AG04449 (cell line): ENCODE results near the gene CTNNA3.
"Not testable (repeated sequence)": the region's sequence is repeated elsewhere in the genome, so short reads cannot be mapped to it uniquely, and the experiment has no call there.

Source experiments
- CTCF ChIA-PET: fragments of 350-600 bp; formaldehyde crosslinking; extraction: SDS; loops from one replicate; lab custom pipeline; 2021; ENCODE audit warnings: antibody characterized with exemption; lab: Yijun Ruan, JAX
- POLR2A ChIA-PET: fragments of 400-600, 350-600 bp; formaldehyde crosslinking; extraction: SDS; loops from one replicate; lab custom pipeline; 2020; ENCODE audit warnings: antibody characterized with exemption, inconsistent platforms; lab: Yijun Ruan, JAX
- DNase-seq: peaks from one replicate; pipeline ENCODE4 v3.0.0-alpha.2; 2010; ENCODE audit warnings: low read depth, low spot score
- H3K4me3 ChIP-seq: 2 replicates; pipeline ENCODE4 v1.5.1; 2011; ENCODE audit warnings: low read depth, mild to moderate bottlenecking, control low read depth, low read length
- TF ChIP-seq, protein P1 (sequence below): IDR thresholded peaks from one replicate; pipeline ENCODE4 v1.5.1; 2011; ENCODE audit warnings: mild to moderate bottlenecking, moderate library complexity, low read length, control low read depth, inconsistent platforms; ENCODE audit not compliant: insufficient read depth; ENCODE audit errors: missing control alignments

CTNNA3 gene

DNA sequence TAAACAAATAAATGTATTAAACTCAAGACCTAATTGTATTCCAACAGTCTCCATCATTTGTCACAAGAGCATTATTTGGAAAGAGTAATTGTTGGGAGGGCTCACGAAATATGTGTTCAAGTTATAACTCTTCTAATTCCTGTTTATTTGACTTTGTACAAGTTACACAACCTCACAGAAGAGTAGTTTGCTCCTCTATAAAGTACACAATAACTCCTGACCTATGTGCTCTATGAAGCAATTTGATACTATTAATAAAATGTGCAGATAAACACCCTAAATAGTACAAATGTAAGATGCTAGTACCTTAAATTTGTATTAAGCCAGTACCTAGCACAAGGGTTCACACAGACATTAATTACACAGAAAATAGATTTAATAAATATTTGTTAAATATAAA, 484.3 kb downstream of the CTNNA3 start:
- TF ChIP-seq, protein P1, sequence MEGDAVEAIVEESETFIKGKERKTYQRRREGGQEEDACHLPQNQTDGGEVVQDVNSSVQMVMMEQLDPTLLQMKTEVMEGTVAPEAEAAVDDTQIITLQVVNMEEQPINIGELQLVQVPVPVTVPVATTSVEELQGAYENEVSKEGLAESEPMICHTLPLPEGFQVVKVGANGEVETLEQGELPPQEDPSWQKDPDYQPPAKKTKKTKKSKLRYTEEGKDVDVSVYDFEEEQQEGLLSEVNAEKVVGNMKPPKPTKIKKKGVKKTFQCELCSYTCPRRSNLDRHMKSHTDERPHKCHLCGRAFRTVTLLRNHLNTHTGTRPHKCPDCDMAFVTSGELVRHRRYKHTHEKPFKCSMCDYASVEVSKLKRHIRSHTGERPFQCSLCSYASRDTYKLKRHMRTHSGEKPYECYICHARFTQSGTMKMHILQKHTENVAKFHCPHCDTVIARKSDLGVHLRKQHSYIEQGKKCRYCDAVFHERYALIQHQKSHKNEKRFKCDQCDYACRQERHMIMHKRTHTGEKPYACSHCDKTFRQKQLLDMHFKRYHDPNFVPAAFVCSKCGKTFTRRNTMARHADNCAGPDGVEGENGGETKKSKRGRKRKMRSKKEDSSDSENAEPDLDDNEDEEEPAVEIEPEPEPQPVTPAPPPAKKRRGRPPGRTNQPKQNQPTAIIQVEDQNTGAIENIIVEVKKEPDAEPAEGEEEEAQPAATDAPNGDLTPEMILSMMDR: no peak
- no peak for DNase-seq
- POLR2A ChIA-PET: no interaction called here
- no peak overlapping the region for H3K4me3 ChIP-seq
- CTCF ChIA-PET: no interaction called here

DNA sequence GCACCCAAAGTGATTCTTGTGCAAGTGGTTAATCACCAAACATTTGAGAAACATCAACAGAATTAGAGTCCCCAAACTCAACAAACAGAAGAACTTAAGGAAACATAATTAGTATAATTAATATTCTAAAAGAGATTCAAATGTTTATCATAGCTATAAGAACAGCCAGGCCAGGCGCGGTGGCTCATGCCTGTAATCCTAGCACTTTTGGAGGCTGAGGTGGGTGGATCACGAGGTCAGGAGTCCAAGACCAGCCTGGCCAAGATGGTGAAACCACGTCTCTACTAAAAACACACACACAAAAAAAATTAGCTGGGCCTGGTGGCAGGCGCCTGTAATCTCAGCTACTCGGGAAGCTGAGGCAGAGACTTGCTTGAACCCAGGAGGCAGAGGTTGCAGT, 488.1 kb downstream of the CTNNA3 start:
- CTCF ChIA-PET, POLR2A ChIA-PET: not testable (repeated sequence)

DNA sequence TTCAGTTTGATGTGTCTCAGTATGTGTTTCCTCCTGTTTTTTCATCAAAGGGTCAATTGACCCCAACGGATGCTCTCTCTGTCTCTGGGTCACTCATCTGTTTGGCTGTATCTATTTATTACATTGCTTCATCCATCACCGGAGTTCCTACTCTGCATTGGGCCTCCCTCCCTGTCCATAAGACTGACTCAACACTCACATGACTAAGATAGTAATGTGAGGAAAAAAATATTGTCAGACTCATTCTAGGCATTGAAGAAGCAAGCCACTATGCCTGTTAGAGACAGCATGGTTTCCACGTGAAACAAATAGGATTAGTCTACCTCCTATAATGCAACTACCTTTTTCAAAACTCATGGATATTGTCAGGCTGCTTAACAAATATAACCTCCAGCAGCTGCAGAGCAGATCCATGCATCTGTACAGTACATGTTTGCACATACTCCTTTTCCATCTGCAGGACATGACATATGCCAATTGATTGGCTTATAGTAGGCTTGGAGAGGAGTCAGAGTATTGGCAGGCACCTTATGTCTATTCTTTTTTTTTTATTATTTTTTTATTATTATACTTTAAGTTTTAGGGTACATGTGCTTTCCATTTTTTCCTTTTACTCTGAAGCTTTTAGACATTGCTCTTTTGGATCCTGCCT, 495.0 kb downstream of the CTNNA3 start:
- POLR2A ChIA-PET: no interaction called here
- TF ChIP-seq, protein P1: no peak

More for the DNA sequence above, 488.1 kb downstream of the CTNNA3 start:
- DNase-seq, H3K4me3 ChIP-seq: not testable (repeated sequence)

DNA sequence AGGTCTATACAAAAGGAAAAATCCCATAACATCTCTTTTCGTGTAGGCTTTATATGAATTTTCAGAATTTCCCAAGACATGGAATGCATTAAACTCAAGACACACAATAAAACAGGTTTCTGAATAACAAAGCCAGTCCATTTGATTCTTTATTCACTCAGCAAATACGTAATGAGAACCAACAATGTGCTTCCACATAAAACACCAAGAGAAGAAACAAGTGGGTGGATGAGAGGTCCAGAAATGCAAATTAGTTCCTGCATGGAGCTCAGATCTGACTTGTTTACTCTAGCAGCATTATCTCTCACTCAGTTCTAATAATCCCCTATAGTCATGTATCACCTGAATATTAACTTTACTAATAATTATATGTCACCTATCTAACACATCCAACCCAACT, 520.6 kb downstream of the CTNNA3 start:
- no peak overlapping the region for H3K4me3 ChIP-seq
- ChIA-PET POLR2A (no interaction called here), CTCF (no interaction called here)
- no peak for DNase-seq
- TF ChIP-seq, protein P1: no peak

More for the DNA sequence above, 495.0 kb downstream of the CTNNA3 start:
- no peak for DNase-seq
- CTCF ChIA-PET: no interaction called here
- H3K4me3 ChIP-seq: no peak overlapping the region

DNA sequence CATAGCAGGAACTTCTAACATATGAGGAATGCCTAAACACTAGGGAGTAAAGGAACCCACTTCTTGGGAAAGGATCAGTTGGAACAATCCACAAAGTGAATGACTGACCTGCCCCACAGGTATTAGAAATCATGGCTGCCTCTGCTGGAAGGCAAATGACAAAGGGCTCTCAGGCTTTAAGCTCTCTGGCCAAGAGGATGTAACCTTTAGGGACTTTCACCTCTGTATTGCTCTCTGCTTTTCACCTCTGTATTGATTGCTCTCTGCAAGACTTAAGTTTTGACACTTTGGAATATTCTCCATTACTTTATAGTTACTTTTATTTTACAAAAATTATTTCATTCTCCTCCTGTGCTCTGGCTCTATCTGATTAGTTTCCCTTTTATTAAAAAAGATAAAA, 522.2 kb downstream of the CTNNA3 start:
- H3K4me3 ChIP-seq: no peak overlapping the region
- ChIA-PET CTCF (no interaction called here), POLR2A (no interaction called here)
- TF ChIP-seq, protein P1: no peak
- no peak for DNase-seq

DNA sequence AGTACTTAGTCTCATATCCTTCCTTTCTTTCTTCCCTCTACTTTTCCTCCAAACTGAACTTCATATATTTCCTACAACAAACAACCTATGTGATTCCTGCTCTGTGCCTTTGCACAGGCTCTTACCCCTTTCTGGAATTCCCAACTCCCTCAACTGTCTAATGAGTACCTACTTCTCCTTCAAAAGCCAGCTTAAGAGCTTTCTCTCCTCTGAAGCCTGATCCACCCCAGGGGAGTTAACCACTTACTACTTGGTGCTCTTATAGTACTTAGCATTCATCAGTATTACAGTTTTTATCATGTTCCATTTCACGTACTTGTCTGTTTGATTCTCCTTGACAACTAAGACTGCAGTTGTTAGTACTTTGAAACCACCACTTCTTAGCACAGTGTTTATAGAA, 524.0 kb downstream of the CTNNA3 start:
- CTCF ChIA-PET: no interaction called here
- TF ChIP-seq, protein P1: no peak
- no peak overlapping the region for H3K4me3 ChIP-seq
- DNase-seq: no peak
- POLR2A ChIA-PET: no interaction called here

DNA sequence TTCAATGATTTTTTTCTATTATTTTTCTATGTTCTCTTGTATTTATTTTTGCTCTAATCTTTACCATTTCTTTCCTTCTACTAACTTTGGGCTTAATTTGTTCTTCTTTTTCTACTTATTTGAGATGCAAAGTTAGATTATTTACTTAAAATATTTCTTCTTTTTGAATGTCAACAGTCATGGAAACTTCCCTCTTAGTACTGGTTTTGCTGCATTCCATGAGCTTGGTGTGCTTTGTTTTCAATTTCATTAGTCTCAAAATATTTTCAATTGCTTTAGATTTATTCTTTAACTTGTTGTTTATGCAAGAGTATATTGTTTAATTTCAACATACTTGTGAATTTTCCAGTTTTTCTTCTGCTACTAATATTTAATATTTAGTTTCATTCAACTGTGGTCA, 539.8 kb downstream of the CTNNA3 start:
- DNase-seq: no peak
- ChIA-PET POLR2A (no interaction called here), CTCF (no interaction called here)
- TF ChIP-seq, protein P1: no peak
- H3K4me3 ChIP-seq: no peak overlapping the region
